SIG-M5 treated with dmso at 0.1 percent for 504 hours (cell line): ENCODE measurements around the gene SEC14L2.
A peak's percentile ranks its signal among the peaks of the same experiment; 100 is the strongest.
"Not testable (repeated sequence)": the region's sequence is repeated elsewhere in the genome, so short reads cannot be mapped to it uniquely, and the experiment has no call there.

Experiments
- DNase-seq: peaks from one replicate; lab custom pipeline; 2025; ENCODE audit not compliant: unreplicated experiment; lab: John Stamatoyannopoulos, UW

Gene SEC14L2

DNA sequence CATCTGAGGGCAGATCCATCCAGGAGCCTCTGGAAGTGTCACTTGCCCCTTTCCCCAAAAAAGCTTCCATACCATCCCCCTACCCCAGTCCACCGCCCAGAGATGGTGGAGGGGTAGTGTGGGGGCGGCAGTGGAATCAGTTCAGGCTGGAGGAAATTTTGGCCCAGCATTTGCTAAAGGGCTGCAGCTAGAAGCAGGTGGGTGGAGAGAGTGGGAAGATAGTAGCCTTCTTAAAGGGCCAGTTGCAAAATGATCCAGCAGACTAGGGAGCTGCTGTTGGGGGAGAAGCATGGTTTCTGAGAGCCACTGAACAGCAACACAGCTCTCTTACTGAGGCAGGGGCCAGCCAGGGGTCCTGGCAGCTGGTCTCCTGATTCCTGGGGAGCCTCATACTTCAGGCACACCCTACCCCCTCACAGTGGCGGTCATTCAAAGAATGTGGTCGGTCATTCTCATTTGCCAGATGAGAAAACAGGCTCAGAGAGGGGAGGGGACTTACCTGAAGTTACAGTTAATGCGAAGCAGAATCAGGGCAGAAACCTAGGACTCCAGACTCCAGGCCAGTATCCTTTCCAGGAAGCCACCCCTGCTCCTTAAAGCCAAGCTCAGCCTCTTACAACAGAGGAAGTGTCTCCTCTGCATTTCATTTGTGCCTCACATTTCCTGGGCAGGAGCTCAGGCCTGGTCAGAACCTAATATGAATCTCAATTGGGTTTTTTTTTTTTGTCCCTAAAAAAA, 5.4 kb downstream of the SEC14L2 start:
- DNase-seq = no peak

DNA sequence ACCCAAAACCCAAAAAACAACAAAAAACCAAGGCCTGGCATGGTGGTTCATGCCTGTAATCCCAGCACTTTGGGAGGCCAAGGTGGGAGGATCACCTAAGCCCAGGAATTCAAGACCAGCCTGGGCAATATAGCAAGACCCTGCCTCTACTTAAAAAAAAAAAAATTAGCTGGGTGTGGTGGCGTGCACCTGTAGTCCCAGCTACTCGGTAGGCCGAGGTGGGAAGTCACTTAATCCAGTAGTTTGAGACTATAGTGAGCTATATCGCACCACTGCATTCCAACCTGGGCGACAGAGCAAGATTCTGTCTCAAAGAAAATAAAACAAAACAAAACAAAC, 5.9 kb downstream of the SEC14L2 start:
- not testable (repeated sequence) for DNase-seq

GRCh38 chr22:30404307-30404706, 7.5 kb downstream of the SEC14L2 start:
- DNase-seq = no peak

DNA sequence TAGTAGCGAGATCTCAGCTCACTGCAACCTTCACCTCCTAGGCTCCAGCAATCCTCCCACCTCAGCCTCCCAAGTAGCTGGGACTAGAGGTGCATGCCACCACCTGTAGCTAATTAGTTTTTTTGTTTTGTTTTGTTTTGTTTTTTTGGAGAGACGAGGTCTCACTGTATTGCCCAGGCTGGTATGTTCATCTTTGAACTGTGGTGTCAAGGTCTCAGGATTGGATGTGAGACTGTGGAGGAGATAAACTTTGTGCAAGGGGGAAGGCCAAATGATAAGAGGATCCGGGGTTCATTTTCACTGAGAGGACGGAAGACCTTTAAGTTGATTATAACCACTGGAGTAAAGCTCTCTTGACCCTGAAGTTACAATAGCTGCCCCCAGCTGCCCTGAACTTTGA, 8.9 kb downstream of the SEC14L2 start:
- DNase-seq = no peak

DNA sequence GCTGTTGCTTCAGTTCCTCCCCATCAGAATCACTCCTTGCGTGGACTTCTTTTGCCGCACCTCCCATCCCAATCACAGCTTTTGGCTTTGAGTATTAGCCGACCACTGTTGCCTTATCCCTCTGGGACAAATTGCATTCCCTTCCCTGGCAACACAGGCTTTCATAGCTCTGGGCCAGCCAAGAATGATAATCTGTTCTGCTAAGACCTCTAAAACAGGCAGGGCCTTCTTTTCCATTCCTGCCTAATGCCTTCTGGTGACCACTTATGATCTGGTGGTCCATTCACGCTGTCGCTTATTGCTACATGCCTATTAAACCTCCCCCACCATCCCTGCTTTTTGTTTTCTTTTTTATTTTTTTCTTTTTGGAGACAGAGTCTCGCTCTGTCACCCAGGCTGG, 9.6 kb downstream of the SEC14L2 start:
- no peak for DNase-seq

- no peak for DNase-seq
These were observed 11.7 kb downstream of the SEC14L2 start for GRCh38 chr22:30408388-30409102.

GRCh38 chr22:30411780-30412179, 15.0 kb downstream of the SEC14L2 start:
- no peak for DNase-seq

- no peak for DNase-seq
These were observed 16.2 kb downstream of the SEC14L2 start for GRCh38 chr22:30413001-30413400.

DNA sequence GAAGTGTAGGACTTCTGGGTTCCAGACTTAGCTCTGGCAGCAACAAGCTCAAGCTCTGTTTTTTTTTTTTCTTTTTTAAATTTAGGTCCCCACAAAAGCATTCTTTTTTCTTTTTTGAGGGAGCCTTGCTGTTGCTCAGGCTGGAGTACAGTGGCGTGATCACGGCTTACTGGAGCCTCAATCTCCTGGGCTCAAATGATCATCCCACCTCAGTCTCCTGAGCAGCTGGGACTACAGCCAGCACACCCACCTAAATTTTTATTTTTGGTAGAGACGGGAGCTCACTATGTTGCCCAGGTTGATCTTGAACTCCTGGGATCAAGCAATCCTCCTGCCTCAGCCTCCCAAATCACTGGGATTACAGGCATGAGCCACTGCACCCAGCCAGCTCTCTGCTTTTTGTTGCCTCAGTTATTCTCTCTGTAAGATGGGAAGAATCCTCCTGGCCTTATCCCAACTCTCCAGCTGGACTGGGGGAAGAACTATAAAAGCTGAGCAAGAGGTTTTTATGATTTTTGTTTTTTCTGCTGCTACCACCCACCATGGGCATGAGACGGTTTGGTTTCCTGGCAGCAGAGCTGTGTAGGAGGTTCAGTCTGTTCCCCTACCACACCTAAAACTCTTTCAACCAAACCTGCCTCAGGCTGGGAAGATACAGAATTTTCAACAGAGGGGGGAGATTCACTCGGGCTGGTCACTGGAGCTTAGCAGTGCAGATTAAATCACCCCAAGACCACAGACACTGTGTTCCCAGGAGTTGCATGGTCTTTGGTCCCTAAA, 17.1 kb downstream of the SEC14L2 start:
- DNase-seq = no peak

- DNase-seq = no peak
These were observed 17.8 kb downstream of the SEC14L2 start for GRCh38 chr22:30414525-30415047.

- no peak for DNase-seq
These were observed 19.6 kb downstream of the SEC14L2 start for GRCh38 chr22:30416403-30416802.

DNA sequence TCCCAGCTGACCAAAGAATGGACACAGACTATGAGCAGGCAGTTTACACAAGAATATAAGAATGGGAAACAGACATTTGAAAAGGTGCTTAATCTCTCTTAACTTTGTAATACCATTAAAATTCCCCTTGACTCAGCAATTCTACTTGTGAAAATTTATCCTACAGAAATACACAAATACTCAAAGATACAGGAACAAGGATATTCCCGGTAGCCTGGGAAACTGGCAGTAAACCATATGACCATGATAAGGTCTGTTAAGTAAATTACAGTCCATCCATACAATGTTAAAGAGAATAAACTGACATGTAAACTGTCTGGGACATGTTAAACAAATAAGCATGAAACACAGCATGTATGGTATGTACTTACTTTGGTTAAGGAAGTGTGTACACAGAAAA, 20.0 kb downstream of the SEC14L2 start:
- DNase-seq = no peak

GRCh38 chr22:30420347-30421125, 23.7 kb downstream of the SEC14L2 start:
- DNase-seq = no peak

- no peak for DNase-seq
These were observed 25.1 kb downstream of the SEC14L2 start for GRCh38 chr22:30421695-30422480.

DNA sequence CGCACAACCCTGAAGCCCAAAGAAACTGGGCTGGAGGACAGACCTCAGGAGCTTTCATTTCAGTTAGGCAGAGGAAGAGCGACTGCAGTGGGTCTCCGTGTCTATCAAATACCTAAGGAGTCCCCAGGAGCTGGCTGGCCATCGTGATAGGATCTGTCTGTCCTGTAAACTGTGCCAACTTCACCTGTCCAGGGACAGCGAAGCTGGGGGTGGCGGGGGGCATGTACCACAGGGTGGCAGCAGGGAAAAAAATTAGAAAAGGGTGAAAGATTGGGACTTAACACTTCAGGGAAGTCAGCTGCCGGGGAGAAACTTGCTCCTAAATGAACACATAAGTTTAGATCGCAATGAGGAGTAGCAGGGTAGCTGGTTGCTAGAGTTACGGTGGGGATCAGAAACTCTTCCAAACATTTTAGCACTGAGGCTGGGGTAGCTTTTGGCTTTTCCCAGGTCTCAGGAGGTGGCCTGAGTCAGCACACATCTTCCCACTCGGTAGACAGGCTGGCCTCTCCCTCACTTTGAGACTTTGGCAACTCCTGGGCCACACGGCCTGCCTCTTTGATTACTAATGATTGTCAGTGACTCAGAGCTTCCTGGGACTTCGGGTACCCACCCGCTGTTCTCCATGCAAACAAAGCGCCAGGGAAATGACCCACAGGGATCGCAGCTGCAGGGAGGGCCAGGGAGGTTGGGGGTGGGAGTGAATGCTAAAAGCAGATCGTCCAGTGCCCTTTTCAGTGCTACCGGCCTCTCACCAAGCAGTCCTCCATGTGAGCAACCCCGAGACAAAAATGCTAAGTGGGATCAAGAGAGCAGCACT, 25.9 kb downstream of the SEC14L2 start:
- peak; percentile 63 for DNase-seq

GRCh38 chr22:30423301-30423958, 26.6 kb downstream of the SEC14L2 start:
- no peak for DNase-seq

GRCh38 chr22:30423959-30424533, 27.2 kb downstream of the SEC14L2 start:
- peak; percentile 98 for DNase-seq

DNA sequence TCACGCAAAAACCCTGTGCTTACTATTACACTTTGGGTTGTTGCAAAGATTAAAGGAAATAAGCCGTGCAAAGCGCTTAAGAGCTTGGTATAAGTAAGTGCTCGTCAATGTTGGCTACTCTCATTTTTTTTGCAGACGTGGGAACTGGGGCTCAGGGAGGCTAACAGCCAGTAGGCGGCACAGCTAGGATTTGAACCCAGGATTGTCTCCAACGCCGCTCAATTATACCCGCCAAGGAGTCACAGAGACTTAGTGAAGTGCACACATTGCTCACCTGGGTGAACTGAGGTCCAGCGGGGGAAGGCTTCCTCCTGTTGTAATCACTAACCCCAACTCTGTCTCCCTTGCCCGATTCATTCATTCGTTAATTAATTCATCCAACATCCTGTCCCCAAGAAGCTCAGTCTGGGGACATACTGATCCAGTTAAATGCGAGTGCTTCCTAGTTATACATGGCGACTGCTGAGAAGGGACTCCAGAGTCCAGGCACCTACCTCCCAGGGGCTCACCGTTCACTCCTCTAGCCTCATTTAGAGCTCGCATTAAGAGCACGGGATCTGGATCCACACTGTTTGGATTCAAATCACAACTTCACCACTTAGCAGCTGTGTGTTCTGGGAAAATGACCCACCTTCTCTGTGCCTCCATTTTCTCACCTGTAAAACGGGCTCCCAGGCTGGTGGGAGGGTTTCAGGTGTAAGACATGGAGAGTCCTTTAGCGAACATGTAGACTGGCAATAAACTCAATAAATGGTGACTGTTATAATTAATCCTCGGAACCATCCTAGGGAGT, 27.9 kb downstream of the SEC14L2 start:
- peak; percentile 26 for DNase-seq
